Left renal pelvis (tissue), 4 donors: ENCODE data around the gene ACOXL. TPM values are rescaled to one million over a fixed set of nuclear protein-coding genes. Genes with fewer than 3 reads are reported as not detected.
A peak's percentile ranks its signal among the peaks of the same experiment; 100 is the strongest.

Source experiments
- DNase-seq, 4 donors: peaks; one replicate each; pipeline ENCODE4 v3.0.0-alpha.2; 2013; ENCODE audit warnings: low read depth in 4 of 4, low spot score in 3 of 4
- polyA plus RNA-seq, 4 donors: library from polyadenylated mRNA; unstranded; fragments of 120-200 nt; gene quantifications; one replicate each; pipeline ENCODE4 v1.2.1, GENCODE V29; 2013; ENCODE audit not compliant: insufficient read length in 4 of 4

ACOXL gene
- polyA plus RNA-seq, 4 donors: 0.31 to 1.6 (median 0.72) TPM

DNA sequence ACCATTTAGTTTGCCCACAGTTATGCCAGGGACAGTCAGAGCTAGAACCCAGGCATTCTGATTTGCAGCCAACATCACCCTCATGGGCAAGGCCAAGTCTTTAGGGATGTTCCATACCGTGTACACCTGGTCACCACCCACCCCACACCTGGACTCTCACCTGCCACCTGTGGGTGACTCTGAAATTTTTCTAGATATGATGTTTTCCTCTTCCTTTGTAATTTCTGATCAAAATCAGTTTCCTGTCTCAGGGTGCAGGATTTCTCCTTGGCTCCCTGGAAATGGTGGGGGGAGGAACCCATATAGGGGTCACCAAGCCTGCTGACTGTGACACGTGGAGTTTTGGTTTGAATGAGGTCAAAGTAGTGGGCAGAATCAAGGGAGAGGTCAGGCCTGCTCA, 138.2 kb downstream of the ACOXL start:
- no peak for DNase-seq

DNA sequence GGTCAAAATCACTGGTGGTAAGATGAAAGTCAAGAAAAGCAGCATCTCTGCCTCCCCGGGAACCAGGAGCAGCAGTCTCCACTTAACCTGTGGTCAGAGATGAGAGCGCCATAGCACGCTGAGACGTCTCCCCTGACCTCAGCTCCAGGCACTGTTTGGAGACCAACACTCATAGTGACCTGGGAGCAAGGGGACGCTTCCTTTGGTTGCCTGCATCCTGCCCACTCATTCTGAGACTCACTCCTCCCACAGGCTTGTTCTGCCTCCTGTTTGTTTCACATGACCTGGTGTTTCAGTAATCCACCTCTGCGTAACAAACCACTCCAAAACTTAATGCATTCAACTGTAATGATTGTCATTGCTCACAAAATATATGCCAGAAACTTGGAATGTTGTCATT, 139.3 kb downstream of the ACOXL start:
- no peak for DNase-seq

DNA sequence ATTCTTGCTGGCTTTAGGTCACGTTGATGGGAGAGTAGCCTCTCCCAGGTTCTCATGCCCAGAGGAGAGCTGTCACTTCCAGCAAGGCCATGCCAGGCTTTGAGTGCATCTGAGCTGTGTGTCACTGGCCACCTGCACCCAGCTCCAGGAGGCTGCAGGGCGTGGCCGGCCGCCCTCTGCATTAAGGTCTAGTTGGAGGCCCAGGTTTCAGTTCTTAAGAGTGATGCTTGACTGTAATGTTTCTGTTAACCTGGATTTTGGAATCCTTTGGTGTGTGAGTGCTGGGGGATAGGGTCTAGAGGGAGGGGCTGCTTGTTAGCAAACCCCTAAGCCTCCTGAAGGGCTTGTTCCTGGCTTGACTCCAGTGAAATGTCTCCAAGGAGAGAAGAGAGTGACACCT, 140.1 kb downstream of the ACOXL start:
- no peak for DNase-seq

DNA sequence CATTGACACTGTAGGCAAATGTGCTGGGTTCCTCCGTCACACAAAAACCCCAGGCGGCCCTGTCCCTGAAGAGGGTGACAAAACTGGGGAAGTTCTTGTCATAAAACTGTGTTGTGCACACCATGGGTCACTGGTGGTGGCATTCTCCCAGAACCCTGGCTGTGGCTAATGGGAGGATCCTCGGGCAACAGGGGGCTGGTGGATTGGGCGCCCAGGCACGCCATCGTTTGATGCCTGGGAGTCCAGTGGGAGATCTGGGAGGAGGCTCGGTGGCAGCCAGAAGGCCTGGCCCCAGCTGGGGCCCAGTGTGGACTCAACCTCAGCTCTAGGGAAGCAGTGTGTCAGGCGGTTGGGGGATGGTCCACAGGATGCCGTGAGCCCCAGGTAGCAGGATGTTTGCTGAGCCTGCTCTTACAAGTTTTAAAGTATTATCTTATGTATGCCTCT, 140.7 kb downstream of the ACOXL start:
- DNase-seq: no peak

DNA sequence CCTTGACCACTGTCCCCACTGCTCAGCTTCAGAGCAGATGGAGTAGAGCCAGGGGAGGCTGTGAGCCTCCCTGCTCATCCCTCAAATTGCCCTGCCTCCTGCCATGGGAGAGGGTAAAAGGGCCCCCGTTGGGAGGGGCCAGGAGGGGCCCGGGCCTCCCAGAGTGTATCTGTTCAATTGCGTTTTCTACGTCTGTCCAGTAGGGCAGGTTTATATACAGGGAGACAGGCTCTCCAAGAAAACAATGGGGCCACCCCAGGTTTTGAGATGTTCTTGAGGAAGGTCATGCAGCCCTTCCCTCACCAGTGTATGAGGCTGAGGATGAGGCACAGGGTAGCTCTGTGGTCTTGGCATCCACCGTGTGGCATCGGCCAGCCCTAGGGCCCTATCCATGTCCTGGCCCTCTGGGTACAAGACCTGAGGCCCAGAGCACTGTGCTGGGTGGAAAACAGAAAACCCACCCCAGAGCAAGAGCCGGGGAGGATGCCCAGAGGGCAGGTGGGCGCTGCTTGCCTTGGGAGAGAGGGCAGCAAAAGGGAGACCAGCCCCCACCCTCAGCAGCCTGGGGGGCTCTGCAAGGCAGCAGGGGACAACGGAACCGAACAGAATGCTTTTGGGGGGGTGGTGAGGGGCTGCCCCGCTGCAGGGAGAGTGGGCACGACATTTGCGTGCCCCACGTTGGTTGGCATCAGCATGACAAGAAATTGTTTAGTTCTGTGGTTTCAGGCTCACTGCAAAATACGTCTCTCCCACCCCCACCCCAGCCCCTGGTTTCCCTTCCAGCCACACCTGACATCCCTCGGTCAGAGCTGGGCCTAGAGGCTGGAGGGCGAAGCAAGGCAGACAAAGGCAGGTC, 141.5 kb downstream of the ACOXL start:
- DNase-seq: no peak

DNA sequence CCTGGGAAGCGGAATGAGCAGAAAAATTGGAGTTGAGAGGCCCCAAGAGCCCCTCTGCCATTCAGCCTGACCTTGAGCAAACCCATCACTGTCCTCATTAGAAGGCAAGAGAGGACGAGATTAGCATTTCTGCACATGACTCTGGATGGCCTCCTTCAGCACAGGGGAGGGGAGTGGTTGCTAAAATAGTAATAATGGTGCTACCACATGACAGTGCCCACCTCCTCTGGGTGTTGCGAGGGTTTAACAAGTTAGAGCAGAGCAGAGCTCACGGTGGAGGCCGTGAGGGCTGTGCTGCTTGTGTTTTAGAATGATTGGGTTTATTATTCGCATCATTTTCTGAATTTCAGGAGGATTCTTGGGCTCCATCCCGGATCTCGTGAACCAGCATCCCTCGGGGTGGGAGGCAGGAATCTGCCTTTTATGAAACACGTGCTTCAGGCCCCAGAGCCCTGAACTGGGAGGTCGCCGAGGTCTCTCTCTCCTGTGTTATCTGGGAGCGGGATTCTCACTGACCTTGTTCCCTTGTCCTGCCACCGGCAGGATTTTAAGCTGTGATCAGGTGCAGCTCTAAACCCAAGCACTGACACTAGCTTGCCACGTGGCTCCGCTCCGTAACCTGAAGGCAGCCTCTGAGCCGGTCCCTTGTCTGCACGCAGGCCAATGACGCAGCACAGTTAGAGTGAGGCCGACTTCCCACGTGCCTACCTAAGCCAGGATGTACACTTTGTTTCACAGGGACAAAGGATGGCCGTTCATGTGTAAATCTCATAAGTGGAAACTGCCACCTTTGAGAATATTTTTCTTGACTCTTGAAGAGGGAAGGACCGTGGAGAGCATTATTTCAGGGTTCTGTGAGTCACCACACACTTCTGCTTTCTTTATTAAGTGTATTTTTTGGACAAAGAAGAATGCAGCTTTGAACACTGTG, 142.3 kb downstream of the ACOXL start:
- DNase-seq: no peak

DNA sequence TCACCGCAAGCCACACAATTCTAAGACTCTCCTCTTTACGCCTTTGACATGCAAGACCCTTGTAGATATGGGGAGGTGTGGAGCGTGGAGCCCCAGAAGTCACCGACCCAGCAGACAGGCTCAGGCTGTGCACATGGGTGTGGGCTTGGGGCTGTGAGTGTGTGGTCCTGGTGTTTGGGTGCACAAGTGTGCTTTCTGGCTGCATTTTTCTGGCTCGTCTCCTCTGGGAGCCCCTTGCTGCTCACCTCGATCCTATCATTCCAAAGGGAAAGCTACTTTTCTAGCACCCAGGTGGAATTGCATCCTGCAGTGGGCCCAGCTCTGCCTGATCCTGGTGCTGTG, 143.0 kb downstream of the ACOXL start:
- no peak for DNase-seq

DNA sequence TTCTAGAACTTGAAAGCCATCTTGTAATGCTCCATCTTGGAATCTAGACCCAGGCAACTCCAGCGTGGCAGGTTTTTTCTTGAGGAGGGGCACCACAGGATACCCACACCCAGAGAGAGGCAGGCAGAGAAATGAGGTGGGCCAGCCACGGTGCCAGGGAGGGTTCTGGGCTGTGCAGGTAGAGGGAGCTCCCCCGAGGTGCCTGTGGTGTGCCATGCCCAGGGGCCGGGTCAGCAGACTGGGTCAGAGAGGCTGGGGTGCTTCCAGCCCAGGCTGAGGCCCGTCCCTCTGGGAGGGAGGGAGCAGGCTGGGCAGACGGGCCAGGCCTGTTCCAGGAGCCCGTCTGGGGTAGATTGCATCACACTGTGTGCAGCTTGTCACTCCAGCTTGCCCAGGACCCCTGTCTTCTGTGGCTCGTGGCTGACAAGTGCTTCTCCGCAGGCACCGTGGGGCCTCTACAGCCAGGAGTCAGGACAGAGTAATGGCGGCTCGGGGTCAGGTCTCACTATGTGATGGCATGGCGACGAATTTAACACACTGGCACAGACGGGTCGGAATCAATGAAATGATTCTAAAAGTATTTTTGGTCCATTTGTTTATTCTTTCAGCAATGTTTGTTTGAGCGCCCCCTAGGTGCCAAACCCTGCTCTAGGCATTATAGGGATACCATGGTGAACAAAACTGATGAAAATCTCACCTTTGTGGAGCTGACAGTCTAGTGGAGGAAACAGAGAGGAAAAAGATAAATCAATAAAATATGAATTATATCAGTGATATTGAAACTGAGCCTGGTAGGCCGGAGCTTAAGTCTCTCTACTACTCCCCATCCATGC, 144.0 kb downstream of the ACOXL start:
- no peak for DNase-seq

DNA sequence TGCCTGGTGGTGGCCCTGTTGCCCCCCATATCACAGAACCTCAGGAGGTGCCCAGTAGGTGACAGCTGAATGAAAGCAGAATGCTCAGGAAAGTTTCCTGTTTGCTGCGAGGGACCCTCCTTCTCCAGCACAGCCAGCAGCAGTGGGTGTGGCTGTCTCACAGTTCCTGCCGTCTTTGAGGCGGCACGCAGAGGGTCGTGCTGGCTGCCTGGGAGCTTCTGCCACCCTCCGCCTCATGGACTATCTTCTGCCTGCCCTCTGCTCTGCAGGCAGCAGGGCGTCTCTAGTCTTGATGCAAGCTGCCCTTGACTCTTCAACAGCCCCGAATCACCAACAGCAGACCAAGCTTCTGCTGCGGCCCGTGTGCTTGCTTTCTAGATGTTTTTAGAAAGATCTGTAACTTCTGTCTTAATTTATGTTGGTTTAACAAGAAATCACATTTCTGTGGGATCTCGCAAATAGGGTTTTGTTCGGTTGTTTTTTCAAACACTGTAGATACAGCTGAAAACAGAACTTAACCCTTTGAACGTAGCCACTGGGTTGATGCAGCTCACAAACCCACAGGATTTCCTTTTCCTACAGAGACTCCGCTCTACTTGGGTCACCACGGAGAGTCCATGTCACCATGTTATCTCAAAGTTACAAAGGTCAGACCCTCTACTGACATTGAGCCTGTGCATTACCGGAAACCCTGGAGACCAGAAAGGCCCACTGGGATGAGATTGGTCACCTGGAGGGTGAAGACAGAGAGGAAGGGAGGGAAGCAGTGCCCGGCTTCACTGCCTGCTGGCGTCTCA, 144.9 kb downstream of the ACOXL start:
- DNase-seq: no peak

DNA sequence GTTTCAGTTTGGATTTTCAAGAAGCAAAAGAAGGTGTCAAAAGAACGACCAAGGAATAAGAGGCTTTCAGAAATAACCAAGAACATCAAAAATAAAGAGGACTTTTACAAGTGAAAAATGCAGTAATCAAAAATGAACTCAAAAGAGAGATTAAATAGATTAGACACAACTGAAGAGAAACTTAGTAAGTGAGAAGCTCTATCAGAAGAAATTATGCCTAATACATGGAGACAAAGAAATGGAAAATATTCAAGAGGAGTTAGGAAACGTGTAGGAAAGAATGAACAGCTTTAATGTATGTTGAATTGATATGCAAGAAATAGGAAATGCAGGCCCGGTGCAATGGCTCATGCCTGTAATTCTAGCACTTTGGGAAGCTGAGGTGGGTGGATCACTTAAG, 145.8 kb downstream of the ACOXL start:
- DNase-seq: no peak

DNA sequence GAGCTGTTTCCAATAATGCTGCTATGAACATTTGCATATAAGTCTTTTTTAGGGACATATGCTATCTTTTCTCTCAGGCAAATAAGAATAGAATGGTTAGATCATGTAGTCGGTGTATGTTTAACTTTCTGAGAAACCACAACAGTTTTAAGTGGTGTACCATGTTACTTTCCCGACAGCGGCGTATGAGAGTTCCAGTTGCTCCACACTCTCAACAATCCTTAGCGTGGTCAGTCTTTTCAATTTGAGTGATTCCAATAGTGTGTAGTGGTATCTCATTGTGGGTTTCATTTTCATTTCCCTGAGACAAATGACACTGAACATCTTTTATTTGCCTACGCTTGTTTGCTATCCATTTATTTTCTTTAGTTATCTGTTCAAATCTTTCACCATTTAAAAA, 149.5 kb downstream of the ACOXL start:
- DNase-seq: no peak

DNA sequence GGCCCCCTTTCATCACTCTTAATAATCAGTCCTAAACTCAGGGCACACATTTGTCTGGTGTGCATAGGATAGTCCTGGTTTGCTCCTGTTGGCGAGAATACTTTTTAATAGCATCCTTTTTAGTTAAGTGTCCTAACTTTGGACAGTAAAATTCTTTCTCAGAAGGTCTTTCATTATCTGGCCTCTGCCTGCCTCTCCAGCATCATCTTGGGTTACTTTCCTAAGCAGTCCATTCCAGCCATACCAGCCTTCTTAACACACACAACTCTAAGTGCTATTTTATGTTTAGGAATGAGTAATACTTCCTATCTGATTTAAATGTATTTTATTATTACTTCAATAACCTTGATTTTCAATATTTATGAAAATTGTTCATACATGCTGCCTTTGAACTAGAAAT, 151.0 kb downstream of the ACOXL start:
- DNase-seq: no peak

DNA sequence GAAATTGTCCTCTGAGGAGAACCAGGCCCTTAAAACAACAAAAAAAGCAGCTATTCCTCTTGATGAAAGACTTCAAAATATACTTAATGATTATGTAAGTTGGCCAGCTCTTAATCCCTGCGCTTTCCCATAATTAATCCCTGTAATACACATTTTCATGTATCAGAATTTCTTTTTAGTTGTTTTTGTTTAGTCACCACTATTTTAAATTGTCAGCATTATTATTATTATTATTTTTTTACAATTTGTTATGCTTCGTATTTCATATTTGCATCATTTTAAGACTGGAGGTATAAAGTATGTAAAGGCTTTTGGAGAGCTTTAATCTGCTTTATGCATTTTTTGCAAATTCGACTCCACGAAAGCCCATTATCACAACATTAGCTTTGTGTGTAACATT, 152.9 kb downstream of the ACOXL start:
- no peak for DNase-seq

DNA sequence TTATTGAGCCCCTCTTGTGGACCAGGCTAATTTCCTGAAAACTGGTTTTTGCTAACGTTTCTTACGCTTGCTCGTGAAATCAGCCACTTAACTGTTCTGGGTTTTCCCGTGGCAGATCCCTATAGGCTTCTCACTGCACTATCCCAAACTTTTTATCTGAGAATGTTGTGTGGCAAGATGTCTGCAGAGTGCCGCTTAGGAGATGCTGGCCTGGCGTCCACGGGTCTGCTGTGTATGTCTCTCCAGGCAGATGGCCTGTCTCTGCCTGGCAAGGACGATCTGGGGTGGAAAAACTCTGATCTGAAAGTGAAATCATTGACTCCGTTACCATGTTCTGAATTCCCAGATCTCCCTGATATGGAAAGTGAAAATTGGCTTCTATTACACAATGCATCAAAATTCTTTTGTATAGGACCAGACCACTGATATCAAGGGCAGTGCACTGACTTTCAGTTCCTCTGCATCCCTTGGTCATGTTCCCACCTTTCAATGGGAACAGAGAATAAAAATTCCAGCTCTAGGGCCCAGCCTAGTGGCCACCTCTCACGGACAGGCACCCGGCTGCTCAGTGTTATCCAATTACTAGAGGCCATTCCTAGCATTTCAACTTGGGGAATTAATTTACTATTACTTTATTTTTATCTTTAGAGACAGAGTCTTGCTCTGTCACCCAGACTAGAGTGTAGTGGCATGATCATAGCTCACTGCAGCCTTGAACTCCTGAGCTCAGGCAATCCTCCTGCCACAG, 154.6 kb downstream of the ACOXL start:
- DNase-seq: no peak

DNA sequence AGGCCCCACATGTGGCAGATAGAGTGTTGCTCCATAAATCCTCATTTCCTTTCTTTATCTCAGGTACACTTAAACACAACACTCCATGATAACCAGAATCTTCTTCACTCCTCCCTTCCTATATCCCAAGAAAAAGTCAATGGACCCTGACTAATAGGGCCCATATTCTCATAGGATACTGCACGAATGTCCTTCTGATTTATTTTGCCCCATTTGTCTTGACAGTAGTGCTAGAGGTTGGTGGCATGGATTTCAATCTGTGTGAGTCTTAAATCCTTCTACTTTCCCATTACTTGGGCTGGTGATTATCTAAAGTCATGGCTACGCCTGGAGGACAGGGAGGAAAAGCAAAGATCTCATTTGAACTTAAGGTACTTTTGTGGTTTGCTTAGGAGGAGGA, 156.0 kb downstream of the ACOXL start:
- peak; percentile 10 to 50 (median 24) for DNase-seq

DNA sequence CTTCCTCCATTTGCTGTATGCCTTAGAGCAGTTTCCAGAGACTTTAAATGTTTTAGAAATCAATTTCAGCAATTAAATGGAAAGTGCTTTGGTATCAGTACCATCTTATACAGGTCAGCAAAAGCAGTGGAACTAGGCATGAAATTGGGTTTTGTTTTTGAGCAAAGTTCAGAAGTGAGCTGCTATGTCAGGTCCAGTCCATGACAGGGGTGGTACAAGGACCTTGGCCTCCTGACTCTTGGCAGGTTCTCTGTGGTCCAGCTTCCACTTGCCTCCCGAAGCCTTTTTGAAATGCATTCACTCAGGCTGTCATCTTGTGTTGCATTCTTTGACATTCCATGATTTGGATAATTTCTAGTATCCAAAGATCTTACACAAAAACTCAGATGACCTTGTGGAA, 159.3 kb downstream of the ACOXL start:
- DNase-seq: no peak

DNA sequence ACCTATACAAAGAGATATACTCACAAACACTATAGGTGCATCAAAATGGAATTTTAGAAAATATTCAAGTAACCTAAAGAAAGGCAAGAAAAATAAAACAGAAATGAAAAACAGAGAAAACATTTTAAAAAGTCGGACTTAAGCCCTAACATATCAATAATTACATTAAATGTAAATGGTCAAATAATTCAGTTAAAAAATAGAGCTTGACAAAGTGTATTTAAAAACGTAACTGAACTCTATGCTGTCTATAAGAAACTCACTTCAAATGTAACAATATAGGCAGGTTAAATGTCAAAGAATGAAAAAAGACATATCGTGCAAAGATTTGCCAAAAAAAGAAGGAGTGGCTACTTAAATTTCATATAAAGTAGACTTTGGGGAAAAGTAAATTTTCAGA, 163.9 kb downstream of the ACOXL start:
- DNase-seq: no peak

DNA sequence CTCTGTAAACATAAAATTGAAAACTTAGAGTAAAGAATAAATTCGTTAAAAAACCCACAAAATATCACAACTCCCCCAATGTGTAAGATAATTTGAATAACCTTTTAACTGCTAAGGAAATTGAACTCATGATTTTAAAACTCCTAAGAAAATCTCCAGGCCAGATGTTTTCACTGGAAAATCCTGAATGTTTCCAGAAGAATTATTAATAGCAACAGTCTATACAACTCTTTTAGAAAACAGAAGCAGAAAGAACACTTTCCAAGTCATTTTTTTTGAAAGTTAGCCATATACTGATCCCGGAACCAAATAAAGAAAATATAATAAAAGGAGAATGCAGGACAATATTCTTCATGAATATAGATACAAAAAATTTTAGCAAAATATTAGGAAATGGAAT, 165.6 kb downstream of the ACOXL start:
- DNase-seq: no peak

DNA sequence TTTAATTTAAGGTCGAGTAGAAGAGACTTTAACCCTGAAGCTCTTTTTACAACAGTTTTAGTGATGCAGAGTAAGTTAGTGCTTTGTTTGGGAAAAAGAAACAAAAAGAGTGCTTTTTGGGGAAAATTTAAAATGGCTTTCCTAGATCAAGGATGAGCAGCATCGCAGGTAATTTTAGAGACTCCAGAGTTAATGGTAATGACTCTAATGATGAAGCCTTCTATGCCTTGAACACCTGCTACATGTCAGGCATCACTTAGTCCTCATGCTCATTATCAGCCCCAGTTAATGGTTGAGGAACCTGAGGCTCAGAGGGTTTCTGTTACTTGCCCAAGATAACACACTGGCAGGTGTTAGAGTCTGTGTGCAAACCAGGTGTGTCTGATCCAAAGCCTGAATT, 167.8 kb downstream of the ACOXL start:
- no peak for DNase-seq
